ENCODE data around the gene KIAA0586.

DNA sequence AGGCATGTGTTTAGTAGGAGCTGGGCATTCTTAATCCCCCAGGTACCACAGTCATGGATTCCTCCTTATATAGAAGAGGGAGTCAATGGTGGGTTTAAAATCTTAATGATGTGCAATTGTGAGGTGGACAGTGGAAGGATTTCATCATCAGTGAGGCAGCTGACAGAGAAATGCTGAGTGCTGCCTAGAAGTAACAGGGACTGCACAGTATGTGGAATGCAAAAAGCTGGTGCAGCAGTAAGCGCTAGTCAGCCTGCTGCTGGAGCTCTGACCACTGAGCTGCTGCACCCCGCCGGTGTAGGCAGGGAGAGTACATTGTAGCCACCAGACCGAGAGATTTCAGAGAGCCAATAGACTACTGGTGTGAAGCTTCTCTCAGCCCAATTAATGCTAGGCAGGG is 129.7 kb downstream of the KIAA0586 start:
- TF ChIP-seq, protein P1, sequence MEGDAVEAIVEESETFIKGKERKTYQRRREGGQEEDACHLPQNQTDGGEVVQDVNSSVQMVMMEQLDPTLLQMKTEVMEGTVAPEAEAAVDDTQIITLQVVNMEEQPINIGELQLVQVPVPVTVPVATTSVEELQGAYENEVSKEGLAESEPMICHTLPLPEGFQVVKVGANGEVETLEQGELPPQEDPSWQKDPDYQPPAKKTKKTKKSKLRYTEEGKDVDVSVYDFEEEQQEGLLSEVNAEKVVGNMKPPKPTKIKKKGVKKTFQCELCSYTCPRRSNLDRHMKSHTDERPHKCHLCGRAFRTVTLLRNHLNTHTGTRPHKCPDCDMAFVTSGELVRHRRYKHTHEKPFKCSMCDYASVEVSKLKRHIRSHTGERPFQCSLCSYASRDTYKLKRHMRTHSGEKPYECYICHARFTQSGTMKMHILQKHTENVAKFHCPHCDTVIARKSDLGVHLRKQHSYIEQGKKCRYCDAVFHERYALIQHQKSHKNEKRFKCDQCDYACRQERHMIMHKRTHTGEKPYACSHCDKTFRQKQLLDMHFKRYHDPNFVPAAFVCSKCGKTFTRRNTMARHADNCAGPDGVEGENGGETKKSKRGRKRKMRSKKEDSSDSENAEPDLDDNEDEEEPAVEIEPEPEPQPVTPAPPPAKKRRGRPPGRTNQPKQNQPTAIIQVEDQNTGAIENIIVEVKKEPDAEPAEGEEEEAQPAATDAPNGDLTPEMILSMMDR (IDR thresholded peaks at IDR 0.05 in 2 of 3, conservative IDR thresholded peaks at IDR 0.05 in 1 of 3; ENCODE audit: borderline replicate concordance in 1 of 3, insufficient read depth in 1 of 3, low read depth in 2 of 3, low read length in 2 of 3), result no peak
- TF ChIP-seq POLR2A (IDR thresholded peaks at IDR 0.05; ENCODE audit: borderline replicate concordance, extremely low read depth, insufficient read depth, insufficient read length), result no peak
- no peak for TF ChIP-seq SRF (IDR thresholded peaks at IDR 0.05; ENCODE audit: low read depth)

Measured in HCT116 (cell line).